ENCODE data around the gene ARL2.
"Not testable (repeated sequence)": the region's sequence is repeated elsewhere in the genome, so short reads cannot be mapped to it uniquely, and the experiment has no call there.

The ARL2 gene

GRCh38 chr11:65023502-65023901 is 9.5 kb downstream of the ARL2 start:
- not testable (repeated sequence) for H3K4me3 ChIP-seq (ENCODE audit: low read depth in 1 of 2, low read length in 2 of 2); H3K9ac ChIP-seq (ENCODE audit: low read depth in 1 of 2, low read length in 2 of 2); H3K27me3 ChIP-seq (ENCODE audit: control insufficient read depth in 1 of 2, insufficient read depth in 2 of 2, low read length in 2 of 2); H3K27ac ChIP-seq (ENCODE audit: low read depth, low read length); H3K9me3 ChIP-seq (ENCODE audit: control insufficient read depth in 1 of 2, low read length in 2 of 2)
- H3K36me3 ChIP-seq (ENCODE audit: control insufficient read depth in 1 of 2, insufficient read depth in 2 of 2, low read length in 2 of 2), result peaks cover 7 to 16% of the 10 kb centered on the region in 2 donors
- peaks cover 9 to 10% of the 10 kb centered on the region in 2 donors for H3K4me1 ChIP-seq (ENCODE audit: control insufficient read depth in 1 of 2, insufficient read depth in 2 of 2, low read length in 2 of 2)

DNA sequence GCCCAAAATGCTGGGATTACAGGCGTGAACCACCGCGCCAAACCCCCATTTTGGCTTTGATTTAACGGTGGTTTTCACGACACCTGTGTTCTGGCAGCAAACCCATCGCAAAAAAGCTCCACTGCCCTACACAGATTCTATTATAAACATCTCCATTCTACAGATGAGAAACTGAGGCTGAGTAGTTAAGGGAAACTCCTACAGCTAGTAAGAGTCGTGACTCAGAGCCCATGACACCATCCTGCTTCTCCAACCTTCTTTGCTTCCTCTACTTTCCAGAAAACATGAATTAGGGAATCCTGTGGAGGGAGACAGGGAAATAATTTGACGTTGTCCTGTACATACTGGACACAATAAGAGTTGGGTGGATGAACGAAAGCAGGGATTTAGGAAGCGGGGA is 12.8 kb downstream of the ARL2 start:
- Histone ChIP-seq H3K27me3 (ENCODE audit: control insufficient read depth in 1 of 2, insufficient read depth in 2 of 2, low read length in 2 of 2) (no peaks in the 10 kb centered on the region), H3K9ac (ENCODE audit: low read depth in 1 of 2, low read length in 2 of 2) (peak overlapping the region in 1 of 2 donors; percentile 70), H3K9me3 (ENCODE audit: control insufficient read depth in 1 of 2, low read length in 2 of 2) (no peaks in the 10 kb centered on the region), H3K4me3 (ENCODE audit: low read depth in 1 of 2, low read length in 2 of 2) (peak overlapping the region; percentile 73 to 84), H3K36me3 (ENCODE audit: control insufficient read depth in 1 of 2, insufficient read depth in 2 of 2, low read length in 2 of 2) (peaks cover 3% of the 10 kb centered on the region in 2 donors), H3K27ac (ENCODE audit: low read depth, low read length) (no peak overlapping the region), H3K4me1 (ENCODE audit: control insufficient read depth in 1 of 2, insufficient read depth in 2 of 2, low read length in 2 of 2) (peaks cover 9 to 13% of the 10 kb centered on the region in 2 donors)

GRCh38 chr11:65027213-65028067 is 13.5 kb downstream of the ARL2 start, which contains the start of gene SNX15:
TSS of gene SNX15 (plus strand) at chr11:65027439. CDS start at chr11:65027538, 99 bp downstream.
- peaks cover 6 to 8% of the 10 kb centered on the region in 2 donors for H3K36me3 ChIP-seq (ENCODE audit: control insufficient read depth in 1 of 2, insufficient read depth in 2 of 2, low read length in 2 of 2)
- H3K4me3 ChIP-seq (ENCODE audit: low read depth in 1 of 2, low read length in 2 of 2), result peak within 1 kb of the TSS; percentile 73 to 84
- H3K9ac ChIP-seq (ENCODE audit: low read depth in 1 of 2, low read length in 2 of 2), result peak within 1 kb of the TSS; percentile 70 to 76
- H3K27ac ChIP-seq (ENCODE audit: low read depth, low read length), result peak within 1 kb of the TSS; percentile 91
- H3K9me3 ChIP-seq (ENCODE audit: control insufficient read depth in 1 of 2, low read length in 2 of 2), result no peaks in the 10 kb centered on the region
- peaks cover 9 to 13% of the 10 kb centered on the region in 2 donors for H3K4me1 ChIP-seq (ENCODE audit: control insufficient read depth in 1 of 2, insufficient read depth in 2 of 2, low read length in 2 of 2)
- no peaks in the 10 kb centered on the region for H3K27me3 ChIP-seq (ENCODE audit: control insufficient read depth in 1 of 2, insufficient read depth in 2 of 2, low read length in 2 of 2)

DNA sequence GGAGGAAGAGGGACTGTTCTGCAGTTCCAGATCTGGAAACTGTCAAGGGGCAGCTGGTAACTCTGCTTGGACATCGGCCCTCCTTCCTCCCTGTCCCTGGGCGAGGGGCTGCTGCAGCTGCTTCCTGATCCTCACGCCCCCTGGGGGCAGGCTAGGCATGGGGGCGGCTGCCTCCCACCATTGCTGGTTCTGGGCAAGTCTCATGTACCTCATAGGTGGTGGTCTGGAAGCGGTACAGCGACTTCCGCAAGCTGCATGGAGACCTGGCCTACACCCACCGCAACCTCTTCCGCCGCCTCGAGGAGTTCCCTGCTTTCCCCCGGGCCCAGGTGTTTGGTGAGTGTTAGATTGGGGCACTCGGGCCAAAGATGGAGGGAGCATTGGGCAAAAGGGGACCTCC is 18.3 kb downstream of the ARL2 start:
- Histone ChIP-seq H3K4me1 (ENCODE audit: control insufficient read depth in 1 of 2, insufficient read depth in 2 of 2, low read length in 2 of 2) (peaks cover 4 to 8% of the 10 kb centered on the region in 2 donors), H3K9me3 (ENCODE audit: control insufficient read depth in 1 of 2, low read length in 2 of 2) (no peaks in the 10 kb centered on the region), H3K27me3 (ENCODE audit: control insufficient read depth in 1 of 2, insufficient read depth in 2 of 2, low read length in 2 of 2) (no peaks in the 10 kb centered on the region), H3K9ac (ENCODE audit: low read depth in 1 of 2, low read length in 2 of 2) (no peak overlapping the region), H3K36me3 (ENCODE audit: control insufficient read depth in 1 of 2, insufficient read depth in 2 of 2, low read length in 2 of 2) (peaks cover 20 to 36% of the 10 kb centered on the region in 2 donors), H3K27ac (ENCODE audit: low read depth, low read length) (no peak overlapping the region), H3K4me3 (ENCODE audit: low read depth in 1 of 2, low read length in 2 of 2) (no peak overlapping the region)

DNA sequence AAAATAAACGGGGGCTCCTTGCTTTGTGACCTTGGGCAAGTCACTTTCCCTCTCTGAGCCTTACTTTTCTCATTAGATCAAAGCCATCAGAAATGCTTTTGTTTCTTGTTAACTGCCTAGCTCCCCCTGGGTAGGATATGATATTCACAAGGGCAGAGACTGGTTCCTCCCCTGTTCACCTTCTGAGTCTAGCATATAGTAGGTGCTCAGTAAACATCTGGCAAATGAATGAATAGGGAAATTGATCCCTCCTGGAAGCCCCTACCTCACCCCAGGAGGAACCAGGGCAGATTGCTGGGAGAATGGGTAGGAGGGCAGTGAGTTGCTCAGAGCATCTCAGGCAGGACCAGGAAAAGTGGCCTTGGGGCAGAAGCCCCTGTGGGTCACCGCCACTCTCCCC is 20.5 kb downstream of the ARL2 start:
- Histone ChIP-seq H3K9ac (ENCODE audit: low read depth in 1 of 2, low read length in 2 of 2) (no peak overlapping the region), H3K36me3 (ENCODE audit: control insufficient read depth in 1 of 2, insufficient read depth in 2 of 2, low read length in 2 of 2) (peaks cover 28 to 51% of the 10 kb centered on the region in 2 donors)

DNA sequence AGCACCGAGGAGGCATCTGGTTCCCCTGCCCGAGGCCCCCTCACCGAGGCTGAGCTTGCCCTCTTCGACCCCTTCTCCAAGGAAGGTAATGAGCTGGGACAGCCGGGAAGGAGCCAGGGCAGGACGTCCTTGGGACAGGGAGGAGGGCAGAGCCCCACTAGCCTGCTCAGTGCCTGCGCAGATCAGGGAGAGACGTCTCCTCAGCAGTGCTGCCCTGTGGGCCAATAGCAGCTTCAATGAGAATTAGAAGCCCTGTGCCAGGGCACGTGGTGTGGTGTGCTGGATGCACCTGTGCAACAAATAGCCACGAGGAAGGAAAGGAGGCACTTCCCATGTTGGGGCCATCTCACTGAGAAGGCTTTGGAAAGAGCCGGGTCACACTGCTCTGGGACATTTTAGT is 21.6 kb downstream of the ARL2 start:
- peaks cover 28 to 51% of the 10 kb centered on the region in 2 donors for H3K36me3 ChIP-seq (ENCODE audit: control insufficient read depth in 1 of 2, insufficient read depth in 2 of 2, low read length in 2 of 2)
- no peak overlapping the region for H3K27ac ChIP-seq (ENCODE audit: low read depth, low read length)
- H3K4me3 ChIP-seq (ENCODE audit: low read depth in 1 of 2, low read length in 2 of 2), result no peak overlapping the region
- H3K9me3 ChIP-seq (ENCODE audit: control insufficient read depth in 1 of 2, low read length in 2 of 2), result no peaks in the 10 kb centered on the region
- H3K27me3 ChIP-seq (ENCODE audit: control insufficient read depth in 1 of 2, insufficient read depth in 2 of 2, low read length in 2 of 2), result no peaks in the 10 kb centered on the region
- H3K4me1 ChIP-seq (ENCODE audit: control insufficient read depth in 1 of 2, insufficient read depth in 2 of 2, low read length in 2 of 2), result peaks cover 0 to 5% of the 10 kb centered on the region in 2 donors
- no peak overlapping the region for H3K9ac ChIP-seq (ENCODE audit: low read depth in 1 of 2, low read length in 2 of 2)

More for the DNA sequence above, 20.5 kb downstream of the ARL2 start:
- Histone ChIP-seq H3K4me1 (ENCODE audit: control insufficient read depth in 1 of 2, insufficient read depth in 2 of 2, low read length in 2 of 2) (no peaks in the 10 kb centered on the region), H3K27me3 (ENCODE audit: control insufficient read depth in 1 of 2, insufficient read depth in 2 of 2, low read length in 2 of 2) (no peaks in the 10 kb centered on the region), H3K9me3 (ENCODE audit: control insufficient read depth in 1 of 2, low read length in 2 of 2) (no peaks in the 10 kb centered on the region), H3K4me3 (ENCODE audit: low read depth in 1 of 2, low read length in 2 of 2) (no peak overlapping the region), H3K27ac (ENCODE audit: low read depth, low read length) (no peak overlapping the region)

DNA sequence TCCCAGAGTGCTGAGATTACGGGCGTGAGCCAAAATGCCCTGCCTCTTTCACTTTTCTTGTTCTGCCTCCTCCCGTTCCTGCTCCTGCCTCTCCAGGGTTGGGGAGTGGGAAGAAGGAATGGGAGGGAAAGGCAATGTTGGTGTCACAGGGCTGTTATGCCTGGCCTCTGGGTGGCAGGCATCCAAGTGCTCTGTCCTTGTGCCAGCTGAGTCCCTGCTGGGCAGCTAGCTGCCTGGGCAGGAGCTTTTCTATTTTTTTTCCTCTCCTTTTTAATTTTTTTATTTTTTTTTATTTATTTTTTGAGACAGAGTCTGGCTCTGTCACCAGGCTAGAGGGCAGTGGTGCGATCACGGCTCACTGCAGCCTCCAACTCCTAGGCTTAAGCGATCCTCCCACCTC is 23.0 kb downstream of the ARL2 start:
- Histone ChIP-seq H3K4me1 (ENCODE audit: control insufficient read depth in 1 of 2, insufficient read depth in 2 of 2, low read length in 2 of 2) (peaks cover 4 to 8% of the 10 kb centered on the region in 2 donors), H3K4me3 (ENCODE audit: low read depth in 1 of 2, low read length in 2 of 2) (no peak overlapping the region), H3K27me3 (ENCODE audit: control insufficient read depth in 1 of 2, insufficient read depth in 2 of 2, low read length in 2 of 2) (no peaks in the 10 kb centered on the region), H3K9ac (ENCODE audit: low read depth in 1 of 2, low read length in 2 of 2) (no peak overlapping the region), H3K9me3 (ENCODE audit: control insufficient read depth in 1 of 2, low read length in 2 of 2) (no peaks in the 10 kb centered on the region), H3K27ac (ENCODE audit: low read depth, low read length) (no peak overlapping the region), H3K36me3 (ENCODE audit: control insufficient read depth in 1 of 2, insufficient read depth in 2 of 2, low read length in 2 of 2) (peaks cover 27 to 48% of the 10 kb centered on the region in 2 donors)

GRCh38 chr11:65040520-65040846 is 26.5 kb downstream of the ARL2 start:
- Histone ChIP-seq H3K4me3 (ENCODE audit: low read depth in 1 of 2, low read length in 2 of 2) (peak overlapping the region; percentile 71 to 79), H3K9me3 (ENCODE audit: control insufficient read depth in 1 of 2, low read length in 2 of 2) (no peaks in the 10 kb centered on the region), H3K27me3 (ENCODE audit: control insufficient read depth in 1 of 2, insufficient read depth in 2 of 2, low read length in 2 of 2) (no peaks in the 10 kb centered on the region), H3K27ac (ENCODE audit: low read depth, low read length) (peak overlapping the region; percentile 97), H3K9ac (ENCODE audit: low read depth in 1 of 2, low read length in 2 of 2) (peak overlapping the region; percentile 39 to 46), H3K36me3 (ENCODE audit: control insufficient read depth in 1 of 2, insufficient read depth in 2 of 2, low read length in 2 of 2) (peaks cover 14 to 37% of the 10 kb centered on the region in 2 donors), H3K4me1 (ENCODE audit: control insufficient read depth in 1 of 2, insufficient read depth in 2 of 2, low read length in 2 of 2) (peaks cover 12 to 19% of the 10 kb centered on the region in 2 donors)

DNA sequence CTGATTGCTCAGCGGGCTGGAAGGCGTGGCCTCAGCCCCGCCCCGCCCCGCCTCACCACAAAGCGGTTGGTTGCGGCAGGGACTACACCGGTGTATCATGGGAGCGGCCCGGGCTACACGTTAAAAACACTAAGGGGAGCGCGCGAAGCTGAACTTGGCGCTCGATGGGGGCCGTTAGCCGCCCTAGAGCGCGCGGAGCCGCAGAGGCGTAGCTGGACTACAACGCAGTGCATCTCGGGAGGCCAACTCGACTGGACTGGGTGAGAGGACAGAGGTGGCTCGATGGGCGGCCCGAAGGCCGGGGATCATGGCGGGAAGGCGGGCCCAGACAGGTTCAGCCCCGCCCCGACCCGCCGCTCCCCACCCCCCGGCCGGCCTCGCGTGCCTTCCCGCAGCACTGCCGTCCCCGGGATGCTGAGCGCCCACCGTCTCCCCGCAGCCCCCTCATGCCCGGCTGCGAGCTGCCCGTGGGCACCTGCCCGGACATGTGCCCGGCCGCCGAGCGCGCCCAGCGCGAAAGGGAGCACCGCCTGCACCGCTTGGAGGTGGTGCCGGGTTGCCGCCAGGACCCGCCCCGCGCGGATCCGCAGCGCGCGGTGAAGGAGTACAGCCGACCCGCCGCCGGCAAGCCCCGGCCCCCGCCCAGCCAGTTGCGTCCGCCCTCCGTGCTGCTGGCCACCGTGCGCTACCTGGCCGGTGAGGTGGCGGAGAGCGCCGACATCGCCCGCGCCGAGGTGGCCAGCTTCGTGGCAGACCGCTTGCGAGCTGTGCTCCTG is 27.1 kb downstream of the ARL2 start, which contains the start of gene SAC3D1:
SAC3D1 (plus strand) TSS at position 364 of the 776 bp plus-strand sequence; CDS start at position 447, 83 bp downstream.
- H3K9me3 ChIP-seq (ENCODE audit: control insufficient read depth in 1 of 2, low read length in 2 of 2), result no peaks in the 10 kb centered on the region
- peaks cover 16 to 37% of the 10 kb centered on the region in 2 donors for H3K36me3 ChIP-seq (ENCODE audit: control insufficient read depth in 1 of 2, insufficient read depth in 2 of 2, low read length in 2 of 2)
- peak within 1 kb of the TSS; percentile 97 for H3K27ac ChIP-seq (ENCODE audit: low read depth, low read length)
- H3K4me1 ChIP-seq (ENCODE audit: control insufficient read depth in 1 of 2, insufficient read depth in 2 of 2, low read length in 2 of 2), result peaks cover 12 to 19% of the 10 kb centered on the region in 2 donors
- H3K9ac ChIP-seq (ENCODE audit: low read depth in 1 of 2, low read length in 2 of 2), result peak within 1 kb of the TSS; percentile 46 to 66
- no peaks in the 10 kb centered on the region for H3K27me3 ChIP-seq (ENCODE audit: control insufficient read depth in 1 of 2, insufficient read depth in 2 of 2, low read length in 2 of 2)
- peak within 1 kb of the TSS; percentile 71 to 79 for H3K4me3 ChIP-seq (ENCODE audit: low read depth in 1 of 2, low read length in 2 of 2)

DNA sequence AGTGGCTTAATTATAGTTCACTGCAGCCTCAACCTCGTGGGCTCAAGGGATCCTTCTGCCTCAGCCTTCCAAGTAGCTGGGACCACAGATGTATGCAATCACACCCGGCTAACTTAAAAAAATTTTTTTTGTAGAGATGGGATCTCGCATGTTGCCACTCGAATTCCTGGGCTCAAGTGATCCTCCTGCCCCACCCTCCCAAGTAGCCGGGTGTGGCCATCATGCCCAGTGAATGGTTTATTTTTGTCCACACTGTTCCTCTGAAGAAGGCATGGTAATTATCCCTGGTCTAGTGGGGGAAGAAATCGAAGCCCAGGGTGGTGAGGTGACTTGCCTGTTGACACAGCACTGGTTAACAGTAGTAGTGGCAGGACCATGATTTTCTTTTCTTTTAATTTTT is 28.9 kb downstream of the ARL2 start:
- Histone ChIP-seq H3K9ac (ENCODE audit: low read depth in 1 of 2, low read length in 2 of 2) (no peak overlapping the region), H3K36me3 (ENCODE audit: control insufficient read depth in 1 of 2, insufficient read depth in 2 of 2, low read length in 2 of 2) (peaks cover 10 to 29% of the 10 kb centered on the region in 2 donors), H3K27me3 (ENCODE audit: control insufficient read depth in 1 of 2, insufficient read depth in 2 of 2, low read length in 2 of 2) (no peaks in the 10 kb centered on the region), H3K4me3 (ENCODE audit: low read depth in 1 of 2, low read length in 2 of 2) (no peak overlapping the region), H3K9me3 (ENCODE audit: control insufficient read depth in 1 of 2, low read length in 2 of 2) (no peaks in the 10 kb centered on the region), H3K4me1 (ENCODE audit: control insufficient read depth in 1 of 2, insufficient read depth in 2 of 2, low read length in 2 of 2) (peaks cover 16 to 25% of the 10 kb centered on the region in 2 donors), H3K27ac (ENCODE audit: low read depth, low read length) (no peak overlapping the region)
